GM10248 (cell line): ENCODE measurements around the gene NPPA.
"Not testable (repeated sequence)": the region's sequence is repeated elsewhere in the genome, so short reads cannot be mapped to it uniquely, and the experiment has no call there.

ENCODE experiments used
- CTCF ChIA-PET: fragments of 300-600 bp; sonication (Branson Sonifier 250); formaldehyde crosslinking; extraction: SDS; loops from one replicate; lab custom pipeline; 2021; ENCODE audit warnings: antibody characterized with exemption; lab: Yijun Ruan, JAX
- POLR2A ChIA-PET: fragments of 350-650 bp; sonication (Branson Sonifier 250); formaldehyde crosslinking; extraction: SDS; loops from one replicate; lab custom pipeline; 2020; ENCODE audit warnings: antibody characterized with exemption; lab: Yijun Ruan, JAX
- DNase-seq: peaks from one replicate; pipeline ENCODE4 v3.0.0; 2012; ENCODE audit errors: extremely low spot score
- TF ChIP-seq, protein P1 (sequence below): IDR thresholded peaks from 2 replicates; pipeline ENCODE4 v1.5.1; 2012; ENCODE audit warnings: mild to moderate bottlenecking, low read depth; ENCODE audit errors: extremely low read depth, missing control alignments, control extremely low read depth

Gene NPPA

DNA sequence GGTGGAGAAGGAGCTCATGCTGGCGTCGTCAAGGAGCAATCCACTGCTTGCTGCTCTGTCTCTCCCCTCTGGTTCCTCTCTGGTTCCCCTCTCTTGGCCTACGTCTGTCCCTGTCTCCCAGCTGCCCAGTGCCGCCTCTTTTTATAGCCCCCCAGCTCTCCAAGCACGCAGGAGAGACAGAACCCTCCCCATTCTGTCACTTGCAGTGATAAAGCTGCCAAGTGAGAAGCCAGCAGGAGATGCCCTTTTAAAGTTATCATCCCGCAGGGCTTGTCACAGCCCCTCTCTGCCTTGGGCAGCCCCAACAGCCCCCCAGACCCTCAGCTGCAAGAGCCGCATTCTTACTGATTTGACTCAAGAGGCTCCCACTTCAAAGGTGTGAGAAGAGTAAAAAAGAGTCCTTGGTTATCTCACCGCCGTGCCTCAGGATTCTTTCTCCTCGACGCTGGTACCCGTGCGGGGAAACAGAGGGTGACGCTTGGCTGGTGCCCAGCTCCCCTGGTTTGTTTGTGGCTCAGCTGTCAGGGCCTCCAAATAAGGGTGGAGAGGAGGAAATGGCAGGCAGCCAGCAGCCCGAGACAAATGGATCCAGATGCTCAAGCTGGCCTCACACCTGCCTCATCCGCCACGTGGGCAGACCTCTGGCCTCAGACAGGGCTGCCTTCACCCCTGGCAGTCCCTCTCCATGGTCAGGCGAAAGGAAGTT, at the start of gene NPPA:
Gene NPPA, minus strand, starts transcription at position 117 of the 706 bp plus-strand sequence. Its CDS starts 99 bp downstream, at position 18.
- DNase-seq: no peak
- CTCF ChIA-PET: interaction anchor here (1.4 to 1.6 kb wide), 3 partner anchors 11 to 119 kb away, joined by 4 to 6 read pairs (median 5); no protein-coding TSS in a partner anchor
- POLR2A ChIA-PET: no interaction called here

DNA sequence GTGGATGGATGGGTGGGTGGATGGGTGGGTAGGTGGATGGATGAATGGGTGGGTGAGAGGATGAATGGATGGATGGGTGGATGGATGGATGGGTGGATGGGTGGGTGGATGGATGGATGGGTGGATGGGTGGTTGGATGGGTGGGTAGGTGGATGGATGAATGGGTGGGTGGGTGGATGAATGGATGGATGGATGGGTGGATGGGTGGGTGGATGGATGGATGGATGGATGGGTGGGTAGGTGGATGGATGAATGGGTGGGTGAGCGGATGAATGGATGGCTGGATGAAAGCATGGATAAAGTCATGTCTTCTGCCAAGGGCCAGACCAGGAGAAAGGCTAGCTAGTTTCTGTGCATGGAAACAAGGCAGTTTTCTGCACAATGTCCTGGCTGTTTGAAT, 46.9 kb upstream of the NPPA start:
- POLR2A ChIA-PET, DNase-seq: not testable (repeated sequence)
- CTCF ChIA-PET: interaction anchor here (1.1 to 4.4 kb wide), 4 partner anchors 25 to 56 kb away, joined by 3 to 49 read pairs (median 3); no protein-coding TSS in a partner anchor

More for the DNA sequence above, at the start of gene NPPA:
- TF ChIP-seq, protein P1, sequence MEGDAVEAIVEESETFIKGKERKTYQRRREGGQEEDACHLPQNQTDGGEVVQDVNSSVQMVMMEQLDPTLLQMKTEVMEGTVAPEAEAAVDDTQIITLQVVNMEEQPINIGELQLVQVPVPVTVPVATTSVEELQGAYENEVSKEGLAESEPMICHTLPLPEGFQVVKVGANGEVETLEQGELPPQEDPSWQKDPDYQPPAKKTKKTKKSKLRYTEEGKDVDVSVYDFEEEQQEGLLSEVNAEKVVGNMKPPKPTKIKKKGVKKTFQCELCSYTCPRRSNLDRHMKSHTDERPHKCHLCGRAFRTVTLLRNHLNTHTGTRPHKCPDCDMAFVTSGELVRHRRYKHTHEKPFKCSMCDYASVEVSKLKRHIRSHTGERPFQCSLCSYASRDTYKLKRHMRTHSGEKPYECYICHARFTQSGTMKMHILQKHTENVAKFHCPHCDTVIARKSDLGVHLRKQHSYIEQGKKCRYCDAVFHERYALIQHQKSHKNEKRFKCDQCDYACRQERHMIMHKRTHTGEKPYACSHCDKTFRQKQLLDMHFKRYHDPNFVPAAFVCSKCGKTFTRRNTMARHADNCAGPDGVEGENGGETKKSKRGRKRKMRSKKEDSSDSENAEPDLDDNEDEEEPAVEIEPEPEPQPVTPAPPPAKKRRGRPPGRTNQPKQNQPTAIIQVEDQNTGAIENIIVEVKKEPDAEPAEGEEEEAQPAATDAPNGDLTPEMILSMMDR: no peak

DNA sequence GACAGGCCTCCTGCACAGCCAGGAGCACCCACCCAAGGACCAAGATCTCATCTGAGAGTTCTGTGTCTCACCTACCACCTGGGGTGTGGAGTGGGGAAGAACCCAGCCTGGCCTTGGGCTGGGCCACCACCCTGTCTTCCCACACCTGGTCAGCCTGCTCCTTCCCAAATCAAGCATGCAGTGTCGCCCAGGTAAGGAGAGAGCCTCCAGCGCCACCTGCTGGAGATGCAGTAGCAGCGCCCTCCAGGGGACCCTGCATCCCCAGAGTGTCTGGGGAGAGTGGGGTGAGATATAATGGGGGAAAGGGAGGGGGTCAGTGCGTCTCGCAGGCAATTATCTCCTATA, 46.3 kb upstream of the NPPA start:
- DNase-seq: peak; percentile 89
- TF ChIP-seq, protein P1: peak; percentile 97
- ChIA-PET POLR2A (no interaction called here), CTCF (interaction anchor here (1.0 to 4.4 kb wide), 6 partner anchors 16 to 87 kb away, joined by 3 to 49 read pairs (median 4); partner anchors contain the start of genes CLCN6 and MTHFR)

DNA sequence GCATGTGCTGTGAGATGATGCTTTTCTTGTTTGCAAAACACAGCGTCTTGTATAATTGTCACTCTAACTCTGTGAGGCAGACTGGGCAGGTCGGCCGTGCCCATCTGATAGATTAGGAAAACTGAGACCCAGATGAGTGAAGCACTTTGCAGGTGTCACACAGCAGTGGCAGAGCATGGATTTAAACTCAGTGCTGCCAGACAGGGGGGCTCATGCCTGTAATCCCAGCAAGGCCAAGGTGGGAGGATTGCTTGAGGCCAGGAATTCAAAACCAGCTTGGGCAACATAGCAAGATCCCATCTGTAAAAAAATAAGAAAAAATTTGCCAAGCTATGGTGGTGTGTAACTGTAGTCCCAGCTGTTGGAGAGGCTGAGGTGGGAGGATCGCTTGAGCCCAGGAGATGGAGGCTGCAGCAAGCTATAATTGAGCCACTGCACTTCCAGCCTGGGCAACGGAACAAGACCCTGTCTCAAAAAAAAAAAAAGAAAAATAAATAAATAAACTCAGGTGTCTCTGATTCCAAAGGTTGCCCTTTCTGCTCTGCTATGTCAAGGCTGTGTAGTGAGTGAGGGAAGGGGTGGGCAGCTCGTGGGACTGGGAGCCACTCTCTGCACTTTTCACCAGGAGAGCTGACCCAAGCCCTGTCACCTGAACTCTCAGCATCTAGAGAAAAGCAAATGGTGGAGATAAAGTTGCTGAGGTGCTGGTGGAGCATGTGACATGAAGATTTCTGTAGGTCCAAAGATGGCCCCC, 44.0 kb upstream of the NPPA start:
- TF ChIP-seq, protein P1: no peak
- CTCF ChIA-PET: interaction anchor here (1.0 to 4.4 kb wide), 11 partner anchors 20 to 854 kb away, joined by 3 to 49 read pairs (median 3); partner anchors contain the start of gene NPPA
- POLR2A ChIA-PET: interaction anchor here (1.0 to 1.2 kb wide), 2 partner anchors 16 to 19 kb away, joined by 3 to 8 read pairs; no protein-coding TSS in a partner anchor
- no peak for DNase-seq

DNA sequence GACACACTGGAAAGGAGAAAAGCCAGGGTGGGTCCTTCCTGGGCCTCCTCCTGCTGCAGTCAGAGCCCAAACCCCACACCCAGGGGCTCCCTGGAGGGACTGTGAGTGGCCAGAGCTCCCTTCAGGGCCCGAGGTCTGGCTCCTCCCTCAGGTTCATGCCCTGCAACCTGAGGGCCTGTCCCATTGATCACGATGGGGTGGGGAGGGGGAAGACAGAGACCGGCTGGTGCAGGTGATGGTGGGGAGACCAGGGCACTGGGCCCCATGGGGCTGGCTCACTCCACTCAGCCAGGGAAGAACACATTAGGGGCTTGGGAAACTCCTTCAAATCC, 41.3 kb upstream of the NPPA start:
- DNase-seq: no peak
- TF ChIP-seq, protein P1: no peak
- ChIA-PET POLR2A (no interaction called here), CTCF (interaction anchor here (1.3 kb wide), 1 partner anchor 19 kb away, joined by 3 read pairs; no protein-coding TSS in a partner anchor)

DNA sequence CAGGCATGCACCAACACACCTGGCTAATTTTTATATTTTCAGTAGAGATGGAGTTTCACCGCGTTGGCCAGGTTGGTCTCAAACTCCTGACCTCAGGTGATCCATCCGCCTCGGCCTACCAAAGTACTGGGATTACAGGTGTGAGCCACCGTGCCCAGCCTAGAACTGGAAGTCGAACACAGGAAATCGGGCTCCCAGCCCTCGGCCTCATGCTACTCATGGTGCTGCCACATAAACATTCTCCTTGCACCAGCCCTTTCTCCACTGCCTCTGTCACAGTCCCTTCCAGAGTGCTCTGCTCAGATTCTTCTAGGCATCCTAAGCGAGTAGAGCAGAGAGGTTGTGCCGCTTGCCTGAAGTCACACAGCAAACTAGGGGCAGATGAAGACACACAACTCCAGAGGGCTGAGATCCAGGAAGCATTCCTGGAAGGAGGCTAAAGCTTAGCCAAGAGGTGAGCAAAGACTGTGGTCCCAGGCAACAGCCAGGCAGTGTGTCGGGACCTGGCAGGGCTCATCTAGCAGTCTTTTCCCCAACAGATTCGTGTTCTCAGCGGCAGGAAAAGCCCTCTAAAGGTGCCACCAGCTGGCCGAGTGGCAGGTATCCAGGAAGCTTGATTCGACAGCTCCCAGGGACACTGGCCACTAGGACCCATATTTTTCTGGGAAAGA, 40.8 kb upstream of the NPPA start:
- ChIA-PET CTCF (interaction anchor here (1.4 kb wide), 1 partner anchor 8 kb away, joined by 3 read pairs; no protein-coding TSS in a partner anchor), POLR2A (no interaction called here)
- TF ChIP-seq, protein P1: no peak
- DNase-seq: no peak
